GM12878 (cell line): ENCODE results near the gene PAGE4. TPM values are rescaled to one million over a fixed set of nuclear protein-coding genes. Genes with fewer than 3 reads are reported as not detected.

ENCODE experiments used
- ATAC-seq: fragments of 200-7000 bp; cut with Tn5 transposase; 3 replicates; pipeline ENCODE4 v1.9.1; 2020; ENCODE audit warnings: mild to moderate bottlenecking, moderate library complexity
- BruUV-seq: library from RNA; stranded (reverse); fragments of 400-500 nt; replicated peaks from 2 replicates; lab custom pipeline; 2021; lab: Mats Ljungman, UMichigan
- CTCF ChIA-PET: fragments of 300-600 bp; sonication (Branson Sonifier 250); formaldehyde crosslinking; extraction: SDS; loops from one replicate; lab custom pipeline; 2021; ENCODE audit warnings: inconsistent platforms; lab: Yijun Ruan, JAX
- POLR2A ChIA-PET: fragments of 350-600 bp; formaldehyde crosslinking; extraction: SDS; loops from one replicate; lab custom pipeline; 2021; ENCODE audit warnings: inconsistent platforms; lab: Charles Lee
- RAD21 ChIA-PET: fragments of 300-600 bp; sonication (Branson Sonifier 250); formaldehyde crosslinking; loops from one replicate; lab custom pipeline; 2023; ENCODE audit warnings: antibody characterized with exemption; ENCODE audit not compliant: unreplicated experiment; lab: Charles Lee
- SMC1A ChIA-PET: fragments of 300-600 bp; sonication (Branson Sonifier 250); formaldehyde crosslinking; loops from one replicate; lab custom pipeline; 2023; ENCODE audit not compliant: unreplicated experiment, uncharacterized antibody; lab: Charles Lee
- DNase-seq: peaks from one replicate; pipeline ENCODE4 v3.0.0-alpha.2; 2011; ENCODE audit warnings: low read depth, low spot score
- FAIRE-seq: peaks from 3 replicates; lab custom pipeline; 2011; peaks lifted over from hg19 to GRCh38; lab: Jason Lieb, UNC
- H2AFZ ChIP-seq: 2 replicates; pipeline ENCODE4 v1.6.0; 2011; ENCODE audit warnings: low read depth, low read length, control low read depth; ENCODE audit not compliant: control insufficient read depth
- H3K27ac ChIP-seq: 2 replicates; pipeline ENCODE4 v1.5.1; 2011; ENCODE audit warnings: control low read depth; ENCODE audit not compliant: control insufficient read depth, insufficient read depth
- H3K27me3 ChIP-seq, 2 experiments: replicated peaks in 1 of 2; 2 replicates each; pipeline versions ENCODE4 v1.6.0 to v1.6.1; 2011; ENCODE audit warnings: low read length in 1 of 2; ENCODE audit not compliant: control insufficient read depth in 2 of 2, insufficient read depth in 2 of 2
- H3K36me3 ChIP-seq, 2 experiments: 2 replicates each; pipeline ENCODE4 v1.5.1; 2011; ENCODE audit warnings: low read length in 1 of 2; ENCODE audit not compliant: control insufficient read depth in 2 of 2, insufficient read depth in 2 of 2
- H3K4me1 ChIP-seq: 2 replicates; pipeline ENCODE4 v1.6.1; 2011; ENCODE audit warnings: mild to moderate bottlenecking, low read length, moderate library complexity, mixed read lengths; ENCODE audit not compliant: control insufficient read depth, insufficient read depth
- H3K4me2 ChIP-seq: 2 replicates; pipeline ENCODE4 v1.6.0; 2011; ENCODE audit warnings: control low read depth; ENCODE audit not compliant: control insufficient read depth, insufficient read depth
- H3K4me3 ChIP-seq: fragments of 200-600 bp; sonication (generic); 2 replicates; pipeline ENCODE4 v1.5.1; 2016
- H3K79me2 ChIP-seq: 2 replicates; pipeline ENCODE4 v1.6.0; 2011; ENCODE audit warnings: low read length; ENCODE audit not compliant: control insufficient read depth, insufficient read depth
- H3K9ac ChIP-seq: 2 replicates; pipeline ENCODE4 v1.8.0; 2011; ENCODE audit warnings: low read length, control low read depth, mixed read lengths; ENCODE audit not compliant: control insufficient read depth, insufficient read depth
- H3K9me3 ChIP-seq: replicated peaks from 3 replicates; pipeline ENCODE4 v1.5.1; 2011; ENCODE audit warnings: mild to moderate bottlenecking, low read length; ENCODE audit not compliant: control insufficient read depth, insufficient read depth
- H4K20me1 ChIP-seq: 2 replicates; pipeline ENCODE4 v1.6.0; 2011; ENCODE audit not compliant: control insufficient read depth, insufficient read depth
- ETV6 ChIP-seq, 2 experiments: fragments of 450-650 bp in 1 of 2; IDR thresholded peaks in 1 of 2; conservative IDR thresholded peaks in 1 of 2; 2 replicates each; pipeline ENCODE4 v1.6.1; 2014; ENCODE audit warnings: antibody characterized with exemption in 1 of 2, borderline replicate concordance in 1 of 2, low read depth in 1 of 2, mild to moderate bottlenecking in 1 of 2, moderate library complexity in 1 of 2
- NR2C1 ChIP-seq: fragments of 450-650 bp; IDR thresholded peaks from 2 replicates; pipeline ENCODE4 v1.6.1; 2017; ENCODE audit warnings: antibody characterized with exemption, mild to moderate bottlenecking, moderate library complexity
- RELB ChIP-seq: fragments of 450-650 bp; IDR thresholded peaks from 2 replicates; pipeline ENCODE4 v1.6.1; 2017; ENCODE audit warnings: low read depth, mild to moderate bottlenecking, moderate library complexity
- SMAD1 ChIP-seq: fragments of 450-650 bp; IDR thresholded peaks from 2 replicates; pipeline ENCODE4 v1.6.1; 2018; ENCODE audit warnings: mild to moderate bottlenecking, low read depth; ENCODE audit not compliant: partially characterized antibody
- WGBS: methylation state at CpG from one replicate; pipeline ENCODE4 v1.1.6; 2016; ENCODE audit warnings: low lambda C conversion rate; ENCODE audit not compliant: insufficient replicate concordance, insufficient coverage; ENCODE audit errors: missing lambda C conversion rate; 5-methylcytosine and 5-hydroxymethylcytosine counted together
- in situ Hi-C: fragments of 300-500 bp; cut with MboI; formaldehyde crosslinking; loops from 9 replicates; pipeline ENCODE4 v1.14.3; 2018; ENCODE audit warnings: mixed read lengths
- intact Hi-C: fragments of 100-400 bp; cut with micrococcal nuclease; formaldehyde crosslinking; loops from one replicate; pipeline ENCODE4 v1.14.2; 2022; ENCODE audit not compliant: unreplicated experiment
- polyA plus RNA-seq, 11 experiments: library from polyadenylated mRNA; depleted of rRNA in 4 of 11; unstranded in 6 of 11; stranded (reverse) in 5 of 11; fragments of >200 nt; fragmentation: Nextera tagmentation in 4 of 11; fragmentation: Illumina TruSeq in 1 of 11; extraction: Ambion mirVana in 4 of 11; extraction: Trizol in 1 of 11; gene quantifications; 1 replicate in 1 of 11; 2 replicates in 10 of 11; pipeline versions ENCODE4 v1.2.1 to v1.2.3, GENCODE V29; 2011 to 2016; ENCODE audit warnings: inconsistent platforms in 2 of 11, missing spikeins in 2 of 11, low read depth in 1 of 11
- total RNA-seq, 4 experiments: library from RNA; depleted of rRNA in 3 of 4; stranded (reverse); fragments of >200 nt in 3 of 4; fragmentation: Illumina TruSeq in 1 of 4; extraction: Trizol in 1 of 4; gene quantifications; 2 replicates each; pipeline versions ENCODE4 v1.2.1 to v1.2.3, GENCODE V29; 2013 to 2021

PAGE4 gene
- total and polyA plus RNA-seq, 10 of the 15 experiments (the other 5 are each of a cell fraction or from before 2014, with no cell fraction given): not detected

- Histone ChIP-seq H2AFZ (no peak overlapping the region), H4K20me1 (no peaks in the 10 kb centered on the region), H3K27ac (no peak overlapping the region), H3K9me3 (no peaks in the 10 kb centered on the region), H3K9ac (no peak overlapping the region), H3K4me3 (no peak overlapping the region), H3K27me3 (no peaks in the 10 kb centered on the region), H3K4me1 (no peaks in the 10 kb centered on the region), H3K4me2 (no peak overlapping the region), H3K36me3 (no peaks in the 10 kb centered on the region), H3K79me2 (no peaks in the 10 kb centered on the region)
- BruUV-seq: no TSS peak
- ChIA-PET CTCF (interaction anchor here (1.3 kb wide), 1 partner anchor 20 kb away, joined by 3 read pairs; no protein-coding TSS in a partner anchor), SMC1A (no interaction called here), POLR2A (no interaction called here), RAD21 (no interaction called here)
- DNase-seq: no peak
- 2% methylated on average over 2 of the region's 2 CpGs for WGBS
- in situ Hi-C loops: loop anchor here (25.0 kb wide), 1 partner anchor 996 kb away; no protein-coding TSS in a partner anchor
- FAIRE-seq: no peak
- ATAC-seq: no peak
- no peak for TF ChIP-seq SMAD1
- no peak for TF ChIP-seq RELB
- TF ChIP-seq NR2C1: no peak
- TF ChIP-seq, all 136 proteins: peak for 0
- intact Hi-C loops: no loop called here
These were observed 29.2 kb downstream of the PAGE4 start for GRCh38 chrX:49858341-49858740.

- H2AFZ ChIP-seq: no peak overlapping the region
- POLR2A ChIA-PET: no interaction called here
- SMC1A ChIA-PET: no interaction called here
- no peaks in the 10 kb centered on the region for H4K20me1 ChIP-seq
- no peak overlapping the region for H3K9ac ChIP-seq
- ATAC-seq: no peak
- no peaks in the 10 kb centered on the region for H3K79me2 ChIP-seq
- TF ChIP-seq ETV6 (conservative IDR thresholded peaks at IDR 0.05 in 1 of 2, IDR thresholded peaks at IDR 0.05 in 1 of 2; ENCODE audit: borderline replicate concordance in 1 of 2, low read depth in 1 of 2): no peak
- no peaks in the 10 kb centered on the region for H3K36me3 ChIP-seq
- no TSS peak for BruUV-seq
- no peak for DNase-seq
- 41% methylated on average over 1 of the region's 1 CpG for WGBS
- H3K4me1 ChIP-seq: no peaks in the 10 kb centered on the region
- in situ Hi-C loops (loop anchor here (25.0 kb wide), 1 partner anchor 997 kb away; no protein-coding TSS in a partner anchor), intact Hi-C loops (no loop called here)
- CTCF ChIA-PET: interaction anchor here (1.1 to 1.3 kb wide), 2 partner anchors 19 to 21 kb away, joined by 3 read pairs; no protein-coding TSS in a partner anchor
- H3K27ac ChIP-seq: no peak overlapping the region
- H3K9me3 ChIP-seq: no peaks in the 10 kb centered on the region
- H3K4me2 ChIP-seq: no peak overlapping the region
- FAIRE-seq: no peak
- RAD21 ChIA-PET: no interaction called here
- no peak overlapping the region for H3K4me3 ChIP-seq
- no peaks in the 10 kb centered on the region for H3K27me3 ChIP-seq
These were observed 30.4 kb downstream of the PAGE4 start for GRCh38 chrX:49859491-49859890.
